NCI-H1048 (cell line): ENCODE measurements around the gene PHLDA2.
"Not testable (repeated sequence)": the region's sequence is repeated elsewhere in the genome, so short reads cannot be mapped to it uniquely, and the experiment has no call there.

Experiments
- DNase-seq: peaks from one replicate; lab custom pipeline; 2025; lab: John Stamatoyannopoulos, UW

PHLDA2 gene

DNA sequence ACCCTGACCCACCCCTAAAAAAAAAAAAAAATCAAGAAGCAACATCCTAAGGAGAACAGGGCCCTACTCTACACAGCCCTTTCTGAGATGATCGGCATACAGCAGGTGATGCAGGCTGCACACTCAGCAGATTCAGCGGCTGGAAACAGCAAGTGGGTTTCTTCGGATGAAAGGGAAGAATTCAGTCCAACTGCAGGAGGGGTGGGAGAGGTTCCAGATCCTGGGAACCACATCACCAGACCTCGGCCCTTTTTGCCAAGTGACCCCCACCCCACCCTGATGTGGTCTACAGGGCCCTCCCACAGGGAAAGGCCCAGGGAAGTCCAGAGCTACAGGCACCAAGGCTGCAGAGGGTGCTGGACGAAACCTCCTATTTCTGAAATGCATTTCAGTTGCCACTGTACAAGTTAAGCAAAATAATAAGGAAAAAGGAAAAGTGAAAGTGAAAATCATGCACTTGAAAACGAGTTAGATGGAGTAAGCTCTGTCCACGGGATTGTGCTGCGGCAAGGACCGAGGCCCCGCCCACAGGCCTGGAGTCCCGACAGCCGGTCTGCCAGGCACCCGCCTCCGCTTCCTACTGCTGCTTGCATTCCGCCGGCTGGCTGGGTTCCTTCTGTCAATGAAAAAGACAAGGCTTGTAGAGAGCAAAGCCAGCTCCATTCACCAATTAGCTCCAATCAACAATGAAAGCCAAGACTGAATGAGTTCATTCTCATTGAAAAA lies 16.0 kb upstream of the PHLDA2 start:
- no peak for DNase-seq

GRCh38 chr11:2944530-2944929 lies 15.3 kb upstream of the PHLDA2 start:
- no peak for DNase-seq

DNA sequence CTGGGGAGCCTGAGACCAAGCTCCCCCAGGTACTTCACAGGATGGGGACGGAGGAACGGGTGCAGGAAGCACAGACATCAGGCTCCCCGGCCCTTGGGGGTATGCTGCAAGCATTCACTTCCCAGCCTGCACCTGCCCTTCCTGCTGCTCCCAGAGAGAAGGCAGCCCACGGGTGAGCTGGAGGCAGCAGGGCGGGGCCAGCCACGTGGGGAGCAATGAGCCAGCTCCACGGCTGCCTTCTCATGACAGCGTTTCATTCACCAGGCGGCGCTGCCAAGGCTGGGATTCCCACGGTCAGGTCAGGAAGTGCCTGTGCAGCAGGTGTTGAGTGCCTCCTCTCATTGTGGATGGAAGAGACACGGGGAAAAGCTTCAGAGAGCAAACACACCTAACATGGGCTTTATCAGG lies 14.5 kb upstream of the PHLDA2 start:
- DNase-seq = no peak

DNA sequence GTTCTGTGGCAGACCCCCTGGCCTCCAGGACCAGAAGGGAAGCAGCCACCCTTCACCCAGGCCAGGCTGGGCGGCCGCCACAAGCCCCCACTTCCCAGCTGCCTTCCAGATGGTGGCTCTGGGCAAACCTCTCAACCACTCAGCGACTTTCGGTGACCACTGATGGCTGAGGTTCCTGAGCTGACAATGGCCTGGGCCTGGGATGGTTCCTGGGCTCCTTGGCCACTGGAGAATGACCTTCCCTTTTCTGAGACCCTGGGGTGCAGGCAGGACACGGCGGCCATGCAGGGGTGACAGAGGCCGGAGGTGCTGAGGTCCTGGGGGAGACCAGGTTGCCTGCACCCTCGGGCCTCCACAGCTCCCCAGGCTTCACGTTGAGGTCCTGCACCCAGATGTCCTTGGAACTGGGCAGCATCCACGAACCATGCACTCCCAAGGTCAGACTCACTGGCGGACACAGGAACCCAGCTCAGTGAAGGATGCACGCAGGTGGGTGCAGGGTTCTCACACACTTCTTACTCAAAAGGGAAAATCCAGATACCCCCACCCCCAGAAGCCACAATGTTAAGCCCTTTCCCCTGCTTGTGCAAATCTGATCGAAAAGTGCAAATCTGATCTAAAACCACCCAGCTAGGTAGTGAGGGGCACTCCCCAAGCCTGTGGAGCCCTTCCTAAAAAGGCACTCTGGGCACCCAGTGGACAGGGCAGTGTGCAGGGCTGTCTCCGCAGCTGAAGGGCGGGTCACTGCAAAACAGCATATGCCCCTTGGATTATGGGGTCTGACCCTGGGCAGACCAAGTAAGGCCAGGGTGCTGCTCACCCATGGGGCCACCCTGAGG lies 13.9 kb upstream of the PHLDA2 start:
- DNase-seq = no peak

DNA sequence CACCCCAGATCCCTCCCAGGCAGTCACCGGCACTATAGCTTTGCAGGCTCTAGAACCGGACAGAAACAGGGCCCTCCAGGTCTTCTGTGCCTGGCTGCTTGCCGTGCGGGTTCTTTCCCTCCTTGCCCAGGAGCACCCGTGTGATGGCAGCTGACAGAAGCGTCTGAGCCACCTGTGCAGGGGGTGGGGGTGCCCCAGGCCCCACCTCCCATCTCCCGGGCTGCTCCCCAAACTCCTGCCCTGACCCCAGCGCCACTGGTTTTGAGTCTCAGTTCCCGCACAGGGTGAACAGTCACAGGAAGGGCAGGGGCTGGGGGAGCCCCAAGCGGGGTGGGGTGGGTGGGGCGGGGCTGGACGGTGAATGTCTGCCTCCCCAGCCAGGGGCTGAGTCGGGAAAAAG lies 13.2 kb upstream of the PHLDA2 start:
- DNase-seq = no peak

DNA sequence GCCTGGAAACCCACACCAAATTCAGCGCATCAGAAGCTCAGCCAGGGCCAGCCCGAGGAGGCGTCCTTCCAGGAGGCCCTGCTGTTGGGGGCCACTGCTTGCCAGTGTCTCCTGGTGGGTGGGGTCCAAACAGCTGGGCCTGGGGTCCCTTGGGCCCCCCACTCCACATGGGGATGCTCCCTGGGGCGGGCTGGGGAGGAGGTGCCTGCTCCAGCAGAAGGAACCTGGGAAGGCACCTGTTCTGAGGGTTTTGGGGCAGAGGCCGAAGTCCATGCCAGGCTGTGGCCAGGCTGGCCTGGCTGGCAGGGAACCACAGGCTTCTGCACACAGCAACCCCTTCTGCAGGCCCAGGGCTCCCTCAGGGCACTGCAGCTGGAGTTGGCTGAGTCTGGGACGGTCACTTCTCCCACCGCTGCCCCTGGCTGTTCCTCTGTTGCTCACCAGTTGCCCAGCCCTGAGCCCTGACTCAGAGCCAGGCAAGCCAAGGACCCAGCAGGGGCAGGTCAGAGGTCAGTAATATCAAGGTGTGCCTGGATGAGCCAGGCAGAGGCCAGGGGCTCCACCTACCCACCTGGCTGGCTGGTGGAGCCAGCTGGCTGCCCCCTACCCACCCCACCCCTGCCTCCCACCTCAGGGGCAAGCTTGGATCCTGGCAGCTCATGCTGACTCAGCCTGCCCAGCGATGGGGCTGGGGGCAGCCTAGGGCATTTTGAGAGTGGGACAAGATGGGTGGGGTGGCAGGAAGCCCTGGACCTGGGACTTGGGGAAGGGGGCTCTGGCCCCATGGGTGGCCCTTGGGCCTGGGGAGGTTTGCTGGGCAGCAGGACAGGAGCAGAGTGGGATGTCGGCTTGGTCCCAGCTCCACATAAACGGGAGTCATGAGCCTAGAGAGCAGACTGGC lies 12.0 kb upstream of the PHLDA2 start:
- no peak for DNase-seq

DNA sequence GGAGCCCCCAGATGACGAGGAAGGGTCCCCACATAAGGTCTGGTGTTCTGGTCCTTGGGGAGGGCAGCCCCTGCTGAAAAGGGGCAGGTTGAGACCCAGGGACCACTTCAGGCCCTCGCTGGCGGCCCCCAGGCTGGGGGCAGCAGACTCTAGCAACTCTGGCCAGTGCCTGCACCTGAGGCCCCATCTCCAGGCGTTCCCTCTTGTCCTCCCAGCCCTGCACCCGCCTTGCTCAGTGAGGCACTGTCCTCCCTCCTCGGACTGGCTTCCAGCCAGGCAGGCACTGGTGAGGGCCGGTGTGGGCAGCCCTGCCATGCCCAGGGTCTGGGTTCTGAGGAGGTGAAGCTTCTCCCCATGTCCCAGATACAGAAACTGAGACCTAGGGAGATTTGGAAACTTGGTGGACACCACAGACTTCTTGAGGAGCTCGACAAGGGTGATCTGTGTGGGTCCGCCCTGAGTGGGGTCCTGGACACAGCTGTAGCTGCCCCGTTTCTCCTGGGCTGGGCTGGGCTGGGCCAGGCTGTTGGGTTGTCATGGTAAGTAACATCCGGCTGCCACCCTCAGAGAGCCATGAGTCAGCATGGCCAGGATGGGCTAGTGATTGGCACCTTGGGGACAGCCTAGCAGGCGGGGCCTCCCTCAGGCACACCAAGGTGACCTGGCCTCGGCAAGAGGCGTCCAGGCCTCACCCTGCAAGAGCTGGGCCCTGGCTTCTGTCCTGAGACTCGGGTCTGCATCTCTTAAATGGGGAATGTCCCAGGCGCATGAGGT lies 11.1 kb upstream of the PHLDA2 start:
- no peak for DNase-seq

DNA sequence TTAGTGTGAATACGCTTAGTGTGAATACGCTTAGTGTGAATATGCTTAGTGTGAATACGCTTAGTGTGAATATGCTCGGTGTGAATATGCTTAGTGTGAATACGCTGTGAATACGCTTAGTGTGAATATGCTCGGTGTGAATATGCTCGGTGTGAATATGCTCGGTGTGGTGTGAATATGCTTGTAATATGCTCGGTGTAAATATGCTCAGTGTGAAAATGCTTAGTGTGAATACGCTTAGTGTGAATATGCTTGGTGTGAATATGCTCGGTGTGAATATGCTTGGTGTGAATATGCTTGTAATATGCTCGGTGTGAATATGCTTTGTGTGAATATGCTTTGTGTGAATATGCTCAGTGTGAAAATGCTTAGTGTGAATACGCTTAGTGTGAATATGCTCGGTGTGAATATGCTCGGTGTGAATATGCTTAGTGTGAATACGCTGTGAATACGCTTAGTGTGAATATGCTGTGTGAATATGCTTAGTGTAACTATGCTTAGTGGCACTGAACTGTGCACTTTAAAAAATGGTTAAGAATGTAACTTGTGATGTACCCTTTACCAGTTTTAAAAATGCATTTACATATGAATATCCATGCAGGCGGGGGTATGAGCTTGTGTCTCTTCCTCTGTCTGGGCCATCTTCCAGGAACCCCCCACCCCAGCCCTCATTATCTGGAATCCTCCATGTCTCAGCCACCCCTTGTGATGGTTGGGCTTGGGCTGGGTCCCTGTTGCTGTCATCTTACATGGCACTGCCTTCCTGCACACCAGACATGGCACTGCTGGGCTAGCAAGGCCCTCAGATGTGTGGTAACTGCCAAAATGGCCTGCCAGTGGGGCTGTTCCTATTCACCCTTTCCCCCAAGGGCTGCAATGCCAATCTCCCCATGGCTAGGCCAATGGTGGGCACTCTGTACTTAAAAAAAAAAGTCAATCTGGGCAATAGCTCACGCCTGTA lies 9.5 kb upstream of the PHLDA2 start:
- not testable (repeated sequence) for DNase-seq

DNA sequence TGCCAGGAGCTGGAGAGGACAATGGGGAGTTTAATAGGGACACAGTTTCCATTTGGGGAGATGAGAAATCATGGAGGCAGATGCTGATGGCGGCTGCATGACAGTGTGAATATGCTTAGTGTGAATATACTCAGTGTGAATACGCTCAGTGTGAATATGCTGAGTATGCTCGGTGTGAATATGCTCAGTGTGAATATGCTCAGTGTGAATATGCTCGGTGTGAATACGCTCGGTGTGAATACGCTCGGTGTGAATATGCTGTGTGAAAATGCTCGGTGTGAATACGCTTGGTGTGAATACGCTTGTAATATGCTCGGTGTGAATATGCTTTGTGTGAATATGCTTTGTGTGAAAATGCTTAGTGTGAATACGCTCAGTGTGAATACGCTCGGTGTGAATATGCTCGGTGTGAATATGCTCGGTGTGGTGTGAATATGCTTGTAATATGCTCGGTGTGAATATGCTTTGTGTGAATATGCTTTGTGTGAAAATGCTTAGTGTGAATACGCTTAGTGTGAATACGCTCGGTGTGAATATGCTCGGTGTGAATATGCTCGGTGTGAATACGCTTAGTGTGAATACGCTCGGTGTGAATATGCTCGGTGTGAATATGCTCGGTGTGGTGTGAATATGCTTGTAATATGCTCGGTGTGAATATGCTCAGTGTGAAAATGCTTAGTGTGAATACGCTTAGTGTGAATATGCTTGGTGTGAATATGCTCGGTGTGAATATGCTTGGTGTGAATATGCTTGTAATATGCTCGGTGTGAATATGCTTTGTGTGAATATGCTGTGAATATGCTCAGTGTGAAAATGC lies 8.6 kb upstream of the PHLDA2 start:
- DNase-seq = not testable (repeated sequence)

DNA sequence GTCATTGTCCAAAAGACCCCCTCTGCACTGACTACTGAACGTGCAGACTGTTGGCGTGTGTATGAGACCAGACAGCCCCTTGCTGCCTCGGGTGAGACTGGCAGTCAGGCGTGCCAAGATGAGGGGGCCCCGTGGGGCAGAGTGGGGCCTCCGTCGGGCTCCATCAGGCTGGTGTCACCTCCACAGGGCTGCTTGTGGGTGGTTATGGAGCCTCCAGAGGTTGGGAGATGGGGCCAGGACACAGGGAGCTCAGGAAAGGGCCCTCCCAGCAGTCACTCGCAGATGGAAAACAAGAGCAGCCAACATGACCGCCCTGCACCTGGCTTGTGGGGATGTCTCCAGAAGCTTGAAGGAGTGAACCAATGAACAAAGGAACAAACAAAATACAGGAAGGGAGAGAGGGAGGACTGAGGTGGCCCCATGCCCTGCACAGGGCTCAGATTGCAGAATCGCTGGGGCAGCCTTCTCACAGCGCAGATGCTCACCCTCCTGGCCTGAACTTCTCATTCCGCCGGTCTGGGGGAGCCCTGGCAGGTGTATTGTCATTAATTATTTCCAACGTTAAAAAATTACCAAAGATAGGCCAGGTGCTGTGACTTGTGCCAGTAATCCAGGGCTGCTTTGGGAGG lies 5.5 kb upstream of the PHLDA2 start:
- DNase-seq = no peak

DNA sequence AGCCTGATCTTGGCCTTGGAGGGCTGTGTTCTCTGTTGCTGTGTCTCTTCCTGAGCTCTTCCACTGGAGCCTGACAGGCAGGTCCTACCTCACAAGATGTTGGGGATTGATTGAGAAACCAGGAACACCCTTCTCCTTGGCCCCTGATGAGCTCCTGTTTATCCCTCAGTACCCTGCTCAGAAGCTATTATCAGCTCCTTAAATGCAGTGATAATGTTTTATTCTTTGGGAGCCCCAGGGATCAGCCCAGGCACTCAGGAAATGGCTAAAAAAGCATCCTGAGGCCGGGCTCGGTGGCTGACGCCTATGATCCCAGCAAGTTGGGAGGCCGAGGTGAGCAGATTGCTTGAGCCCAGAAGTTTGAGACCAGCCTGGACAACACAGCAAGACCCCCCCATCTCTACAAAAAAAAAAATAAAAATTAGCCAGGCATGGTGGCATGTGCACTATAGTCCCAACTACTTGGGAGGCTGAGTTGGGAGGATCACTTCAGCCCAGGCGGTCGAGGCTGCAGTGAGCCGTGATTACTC lies 4.9 kb upstream of the PHLDA2 start:
- DNase-seq = no peak

GRCh38 chr11:2933375-2934020 lies 4.3 kb upstream of the PHLDA2 start:
- DNase-seq = no peak

GRCh38 chr11:2932850-2933251 lies 3.6 kb upstream of the PHLDA2 start:
- no peak for DNase-seq

GRCh38 chr11:2931771-2932738 lies 2.8 kb upstream of the PHLDA2 start:
- no peak for DNase-seq

GRCh38 chr11:2931420-2931746 lies 2.2 kb upstream of the PHLDA2 start:
- no peak for DNase-seq

- no peak for DNase-seq
Observed at GRCh38 chr11:2930704-2931419, 1.6 kb upstream of the PHLDA2 start.
